AG09309 (cell line): ENCODE measurements around the gene ADIPOR2.
"Not testable (repeated sequence)": the region's sequence is repeated elsewhere in the genome, so short reads cannot be mapped to it uniquely, and the experiment has no call there.

ENCODE experiments used
- DNase-seq: peaks from one replicate; pipeline ENCODE4 v3.0.0-alpha.2; 2010; ENCODE audit warnings: low read depth
- H3K4me3 ChIP-seq: 2 replicates; pipeline ENCODE4 v1.5.1; 2011; ENCODE audit warnings: mild to moderate bottlenecking, low read depth, low read length, moderate library complexity; ENCODE audit not compliant: control insufficient read depth
- CTCF ChIP-seq: IDR thresholded peaks from 2 replicates; pipeline ENCODE4 v1.5.1; 2011; ENCODE audit warnings: mild to moderate bottlenecking, low read depth, low read length, inconsistent platforms; ENCODE audit not compliant: insufficient read depth, control insufficient read depth; ENCODE audit errors: missing control alignments

Gene ADIPOR2

GRCh38 chr12:1705774-1706631, 15.1 kb downstream of the ADIPOR2 start:
- H3K4me3 ChIP-seq, result no peak overlapping the region
- no peak for DNase-seq
- no peak for TF ChIP-seq CTCF

- no peak for TF ChIP-seq CTCF
- DNase-seq, result no peak
- no peak overlapping the region for H3K4me3 ChIP-seq
Observed at GRCh38 chr12:1706632-1706980, 15.7 kb downstream of the ADIPOR2 start.

GRCh38 chr12:1707051-1707450, 16.2 kb downstream of the ADIPOR2 start:
- TF ChIP-seq CTCF, result no peak
- H3K4me3 ChIP-seq, result no peak overlapping the region

GRCh38 chr12:1709968-1710367, 19.1 kb downstream of the ADIPOR2 start:
- not testable (repeated sequence) for H3K4me3 ChIP-seq, DNase-seq

More at GRCh38 chr12:1707051-1707450, 16.2 kb downstream of the ADIPOR2 start:
- no peak for DNase-seq

DNA sequence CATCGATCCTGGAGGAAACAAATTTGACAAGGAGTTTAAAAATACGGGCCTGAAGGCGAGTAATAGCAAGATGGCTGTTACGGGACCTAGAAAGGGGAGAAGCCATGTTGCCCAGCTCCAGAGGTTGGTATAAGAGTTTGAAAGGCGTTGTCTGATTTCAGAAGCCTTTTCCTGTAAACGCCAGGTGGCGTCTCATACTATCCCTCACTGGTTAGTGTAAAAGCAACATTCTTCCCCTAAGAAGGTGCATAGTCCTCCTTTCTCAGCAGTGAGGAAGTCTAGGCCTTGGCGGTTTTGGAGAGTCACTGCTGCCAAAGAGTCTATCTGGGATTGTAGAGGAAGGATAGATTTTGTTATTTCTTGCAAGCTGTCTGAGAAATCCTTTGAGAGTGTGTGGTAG, 20.0 kb downstream of the ADIPOR2 start:
- not testable (repeated sequence) for DNase-seq, H3K4me3 ChIP-seq

DNA sequence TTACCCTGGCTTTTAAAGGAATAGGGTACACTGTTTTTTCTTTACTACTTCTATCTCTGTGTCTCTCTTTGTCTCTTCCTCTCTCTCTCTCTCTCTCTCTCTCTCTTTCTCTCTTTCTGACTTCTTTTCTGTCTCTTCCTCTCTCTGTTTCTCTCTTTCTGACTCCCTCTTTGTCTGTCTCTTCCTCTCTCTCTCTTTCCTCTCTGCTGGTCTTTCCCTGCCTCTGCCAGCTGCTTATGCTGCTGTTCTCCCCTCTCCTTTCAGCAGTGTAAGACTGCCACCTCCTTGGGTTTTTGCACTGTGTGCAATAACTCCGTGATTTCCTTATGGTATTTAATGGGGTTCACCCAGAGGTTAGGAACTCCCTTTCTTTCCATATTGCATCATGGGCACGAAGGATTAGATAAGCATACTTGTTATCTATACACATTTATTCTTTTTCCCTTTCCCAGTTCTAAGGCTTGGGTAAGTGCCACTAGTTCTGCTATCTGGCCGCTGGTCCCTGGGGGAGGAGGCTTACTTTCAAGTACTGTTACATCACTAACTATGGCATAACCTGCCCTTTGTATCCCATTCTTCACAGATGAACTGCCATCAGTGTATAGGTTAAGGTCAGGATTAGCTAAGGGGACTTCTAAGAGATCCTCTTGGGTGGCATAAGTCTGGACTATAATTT, 20.8 kb downstream of the ADIPOR2 start:
- DNase-seq, H3K4me3 ChIP-seq: not testable (repeated sequence)

GRCh38 chr12:1712305-1712704, 21.4 kb downstream of the ADIPOR2 start:
- not testable (repeated sequence) for H3K4me3 ChIP-seq, DNase-seq

- DNase-seq, H3K4me3 ChIP-seq: not testable (repeated sequence)
Observed at GRCh38 chr12:1712852-1713251, 22.0 kb downstream of the ADIPOR2 start.

GRCh38 chr12:1713783-1714348, 23.0 kb downstream of the ADIPOR2 start:
- not testable (repeated sequence) for H3K4me3 ChIP-seq, DNase-seq

- not testable (repeated sequence) for DNase-seq
Observed at GRCh38 chr12:1715459-1715858, 24.6 kb downstream of the ADIPOR2 start.

More at GRCh38 chr12:1715459-1715858, 24.6 kb downstream of the ADIPOR2 start:
- not testable (repeated sequence) for H3K4me3 ChIP-seq
